A673 (cell line): ENCODE results near the gene THOP1. TPM values are rescaled to one million over a fixed set of nuclear protein-coding genes. Genes with fewer than 3 reads are reported as not detected.

ENCODE experiments used
- BruUV-seq: library from RNA; stranded (reverse); fragments of 400-500 nt; replicated peaks from 2 replicates; lab custom pipeline; 2021; lab: Mats Ljungman, UMichigan
- CTCF ChIA-PET: fragments of 300-600 bp; sonication (Branson Sonifier 250); formaldehyde crosslinking; loops from one replicate; lab custom pipeline; 2022; ENCODE audit warnings: antibody characterized with exemption; lab: Charles Lee
- POLR2A ChIA-PET: fragments of 300-600 bp; sonication (Branson Sonifier 250); formaldehyde crosslinking; loops from one replicate; lab custom pipeline; 2022; ENCODE audit warnings: antibody characterized with exemption; ENCODE audit not compliant: low non-redundant PET; lab: Charles Lee
- DNase-seq: peaks from one replicate; pipeline ENCODE4 v3.0.0-alpha.2; 2015; ENCODE audit warnings: low spot score
- H3K27ac ChIP-seq: fragments of 200-600 bp; sonication (generic); 2 replicates; pipeline ENCODE4 v1.5.1; 2016; ENCODE audit warnings: mixed run types, low read depth, mild to moderate bottlenecking, mixed read lengths, antibody characterized with exemption, low read length; ENCODE audit not compliant: poor library complexity, severe bottlenecking
- H3K27me3 ChIP-seq: fragments of 200-600 bp; sonication (generic); replicated peaks from 2 replicates; pipeline ENCODE4 v1.6.1; 2017; ENCODE audit warnings: mixed run types, low read depth, mild to moderate bottlenecking, mixed read lengths, antibody characterized with exemption, low read length; ENCODE audit not compliant: insufficient read depth, poor library complexity
- H3K36me3 ChIP-seq: fragments of 200-600 bp; sonication (generic); 2 replicates; pipeline ENCODE4 v1.6.1; 2016; ENCODE audit warnings: mixed run types, mild to moderate bottlenecking, mixed read lengths, antibody characterized with exemption, low read length; ENCODE audit not compliant: insufficient read depth, poor library complexity, severe bottlenecking
- H3K4me1 ChIP-seq: fragments of 200-600 bp; sonication (generic); 2 replicates; pipeline ENCODE4 v1.6.1; 2017; ENCODE audit warnings: mixed run types, mild to moderate bottlenecking, mixed read lengths, antibody characterized with exemption, low read length; ENCODE audit not compliant: insufficient read depth, poor library complexity, severe bottlenecking
- H3K4me3 ChIP-seq: fragments of 200-600 bp; sonication (generic); 2 replicates; pipeline ENCODE4 v1.5.1; 2016; ENCODE audit warnings: low read depth, mixed run types, mild to moderate bottlenecking, mixed read lengths, low read length; ENCODE audit not compliant: poor library complexity, severe bottlenecking
- H3K9me3 ChIP-seq: fragments of 200-600 bp; sonication (generic); 2 replicates; pipeline ENCODE4 v1.6.1; 2016; ENCODE audit warnings: mixed run types, low read depth, mild to moderate bottlenecking, mixed read lengths, antibody characterized with exemption, low read length; ENCODE audit not compliant: poor library complexity, severe bottlenecking
- EZH2 ChIP-seq: fragments of 200-600 bp; sonication (generic); IDR thresholded peaks from 2 replicates; pipeline ENCODE4 v1.6.1; 2017; ENCODE audit warnings: borderline replicate concordance, low read depth, mild to moderate bottlenecking, mixed read lengths, antibody characterized with exemption, low read length; ENCODE audit not compliant: poor library complexity, severe bottlenecking
- intact Hi-C: fragments of 100-400 bp; cut with micrococcal nuclease; formaldehyde crosslinking; loops from one replicate; pipeline ENCODE4 v1.10.0; 2022; ENCODE audit not compliant: unreplicated experiment
- total RNA-seq: library from RNA; stranded (reverse); gene quantifications from 2 replicates; pipeline ENCODE4 v1.2.3, GENCODE V29; 2021
- TF ChIP-seq, protein P1 (sequence below): fragments of 300-800, 200-600 bp; sonication (generic); conservative IDR thresholded peaks from 2 replicates; pipeline ENCODE4 v1.5.1; 2017; ENCODE audit warnings: low read depth, mild to moderate bottlenecking, antibody characterized with exemption, low read length, moderate library complexity, mixed read lengths

Gene THOP1
- total RNA-seq, 1 experiment from 2014 or later: 186 TPM

DNA sequence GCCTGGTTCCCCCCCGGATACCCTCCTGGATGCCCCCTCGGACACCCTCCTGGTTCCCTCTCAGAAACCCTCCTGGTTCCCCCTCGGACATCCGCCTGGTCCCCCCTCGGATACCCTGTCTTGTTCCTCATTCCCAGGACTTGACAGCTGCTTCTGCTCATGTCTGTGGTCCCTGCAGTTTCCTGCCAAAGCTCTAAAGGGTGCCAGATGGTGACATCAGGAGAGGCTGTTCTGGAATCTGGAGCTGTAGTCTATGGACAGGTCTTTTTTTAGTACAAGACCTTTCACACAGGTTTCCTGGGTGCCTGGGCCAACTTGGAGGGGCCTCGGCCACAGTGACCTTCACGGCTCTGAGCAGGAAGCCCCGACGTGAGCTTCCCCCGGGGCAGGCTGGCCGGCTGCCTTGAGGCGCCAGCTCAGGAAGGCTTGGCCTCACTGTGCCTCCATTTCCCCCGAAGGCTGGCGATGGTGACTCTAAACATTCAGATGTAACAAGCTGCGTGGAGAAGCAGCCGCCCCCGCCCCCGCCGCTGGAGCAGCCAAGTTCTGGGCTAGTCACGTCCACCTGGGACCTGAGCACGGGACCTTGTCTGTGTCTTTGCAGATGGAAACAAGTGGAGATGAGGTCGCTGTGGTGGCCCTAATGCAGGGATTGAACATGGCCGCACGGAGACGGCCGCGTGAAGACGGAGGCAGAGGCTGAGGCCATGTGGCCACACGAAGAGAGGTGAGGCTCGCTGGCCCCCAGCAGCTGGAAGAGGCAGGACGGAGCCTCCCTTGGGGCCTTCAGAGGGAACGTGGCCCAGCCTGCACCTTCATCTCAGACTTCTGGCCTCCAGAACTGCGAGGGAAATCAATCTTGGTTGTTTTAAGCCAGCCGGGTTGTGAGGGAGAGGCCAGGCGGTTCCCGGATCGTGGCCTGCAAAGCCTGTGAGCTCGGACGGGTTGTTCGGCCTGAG, 15.0 kb upstream of the THOP1 start:
- no TSS peak for BruUV-seq
- Histone ChIP-seq H3K27ac (no peak overlapping the region), H3K4me3 (no peak overlapping the region), H3K36me3 (peaks cover 15% of the 10 kb centered on the region), H3K9me3 (no peaks in the 10 kb centered on the region), H3K4me1 (no peaks in the 10 kb centered on the region), H3K27me3 (no peaks in the 10 kb centered on the region)
- TF ChIP-seq EZH2: no peak
- TF ChIP-seq, protein P1, sequence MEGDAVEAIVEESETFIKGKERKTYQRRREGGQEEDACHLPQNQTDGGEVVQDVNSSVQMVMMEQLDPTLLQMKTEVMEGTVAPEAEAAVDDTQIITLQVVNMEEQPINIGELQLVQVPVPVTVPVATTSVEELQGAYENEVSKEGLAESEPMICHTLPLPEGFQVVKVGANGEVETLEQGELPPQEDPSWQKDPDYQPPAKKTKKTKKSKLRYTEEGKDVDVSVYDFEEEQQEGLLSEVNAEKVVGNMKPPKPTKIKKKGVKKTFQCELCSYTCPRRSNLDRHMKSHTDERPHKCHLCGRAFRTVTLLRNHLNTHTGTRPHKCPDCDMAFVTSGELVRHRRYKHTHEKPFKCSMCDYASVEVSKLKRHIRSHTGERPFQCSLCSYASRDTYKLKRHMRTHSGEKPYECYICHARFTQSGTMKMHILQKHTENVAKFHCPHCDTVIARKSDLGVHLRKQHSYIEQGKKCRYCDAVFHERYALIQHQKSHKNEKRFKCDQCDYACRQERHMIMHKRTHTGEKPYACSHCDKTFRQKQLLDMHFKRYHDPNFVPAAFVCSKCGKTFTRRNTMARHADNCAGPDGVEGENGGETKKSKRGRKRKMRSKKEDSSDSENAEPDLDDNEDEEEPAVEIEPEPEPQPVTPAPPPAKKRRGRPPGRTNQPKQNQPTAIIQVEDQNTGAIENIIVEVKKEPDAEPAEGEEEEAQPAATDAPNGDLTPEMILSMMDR: no peak
- intact Hi-C loops: no loop called here
- CTCF ChIA-PET: no interaction called here
- POLR2A ChIA-PET: no interaction called here
- DNase-seq: no peak

DNA sequence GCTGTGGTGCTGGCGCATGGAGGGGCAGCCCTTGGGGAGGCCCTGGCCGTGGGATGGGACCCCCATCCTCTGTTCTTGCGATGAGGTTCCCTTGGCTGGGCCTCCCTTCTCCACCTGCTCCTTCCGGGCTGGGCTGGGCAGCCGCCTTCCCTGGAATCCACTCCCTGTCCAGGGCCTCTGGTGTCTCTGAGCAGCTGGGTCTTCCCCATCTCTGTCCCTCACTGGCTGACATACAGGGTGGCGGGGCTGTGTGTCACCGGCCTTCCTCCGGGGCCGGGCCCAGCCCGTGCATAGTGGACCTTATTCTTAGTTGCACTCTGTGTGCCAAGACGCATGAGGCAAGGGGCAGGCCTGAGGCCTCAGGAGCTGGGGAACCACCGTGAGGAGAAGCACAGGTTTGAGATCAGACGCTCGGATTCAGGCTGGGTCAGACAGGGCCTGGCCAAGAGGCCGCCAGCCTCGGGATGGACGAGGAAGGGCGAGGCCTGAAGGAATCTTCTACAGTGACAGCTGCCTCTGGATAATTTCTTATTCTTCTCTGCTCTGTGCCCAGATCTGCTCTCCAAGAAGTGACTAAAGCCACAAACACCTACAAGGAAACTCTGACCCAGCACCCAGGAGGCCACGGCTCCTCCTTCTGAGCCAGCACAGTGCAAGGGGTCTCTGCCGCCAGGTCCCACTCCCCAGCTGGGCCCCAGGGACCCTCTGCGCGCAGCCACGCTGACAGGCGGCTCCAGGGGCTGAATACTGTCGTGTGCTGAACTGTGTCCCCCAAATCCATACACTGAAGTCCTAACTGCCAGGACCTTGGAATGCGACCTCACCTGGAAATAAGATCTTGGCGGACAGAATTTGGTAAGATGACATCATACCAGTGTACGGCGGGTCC, 13.3 kb upstream of the THOP1 start:
- H3K27me3 ChIP-seq: no peaks in the 10 kb centered on the region
- ChIA-PET CTCF (no interaction called here), POLR2A (no interaction called here)
- no peaks in the 10 kb centered on the region for H3K9me3 ChIP-seq
- no peak overlapping the region for H3K4me3 ChIP-seq
- no peak overlapping the region for H3K27ac ChIP-seq
- no peak for DNase-seq
- peaks cover 10% of the 10 kb centered on the region for H3K36me3 ChIP-seq
- TF ChIP-seq EZH2: no peak
- TF ChIP-seq, protein P1: no peak
- no TSS peak for BruUV-seq
- no peaks in the 10 kb centered on the region for H3K4me1 ChIP-seq
- intact Hi-C loops: no loop called here

DNA sequence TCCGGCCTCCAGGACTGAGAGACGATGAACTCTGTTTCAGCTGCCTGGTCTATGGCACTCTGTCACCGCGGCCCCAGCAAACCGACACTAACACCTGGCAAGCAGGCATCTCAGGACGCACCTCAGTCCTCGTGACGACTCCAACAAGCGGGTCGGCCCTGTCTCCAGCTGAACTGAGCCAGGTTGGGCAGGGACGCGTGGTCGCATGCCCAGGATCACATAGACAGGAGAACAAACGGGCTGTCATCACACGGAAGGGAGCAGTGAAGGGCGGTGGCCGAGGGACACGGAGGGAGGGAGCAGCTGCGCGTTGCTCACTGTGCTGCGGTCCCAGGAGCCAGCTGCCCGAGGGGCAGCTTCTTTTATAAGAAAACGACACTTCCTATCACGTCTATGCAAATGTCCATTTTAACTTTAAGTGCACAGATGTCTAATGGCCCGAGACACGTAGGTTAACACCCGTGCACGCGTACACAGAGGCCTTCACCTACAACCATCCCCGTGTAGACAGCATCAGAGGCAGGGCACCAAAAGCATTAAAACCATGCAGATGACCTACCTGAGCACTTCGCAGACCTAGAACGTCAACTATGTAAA, 11.1 kb upstream of the THOP1 start:
- ChIA-PET CTCF (no interaction called here), POLR2A (interaction anchor here (0.6 kb wide), 1 partner anchor 429 kb away, joined by 7 read pairs; no protein-coding TSS in a partner anchor)
- Histone ChIP-seq H3K36me3 (peaks cover 4% of the 10 kb centered on the region), H3K27me3 (no peaks in the 10 kb centered on the region), H3K9me3 (no peaks in the 10 kb centered on the region), H3K4me1 (no peaks in the 10 kb centered on the region), H3K27ac (no peak overlapping the region), H3K4me3 (no peak overlapping the region)
- intact Hi-C loops: no loop called here
- no peak for TF ChIP-seq EZH2
- TF ChIP-seq, protein P1: no peak
- BruUV-seq: no TSS peak
- no peak for DNase-seq
